ENCODE measurements around the gene KCTD15.
A peak's percentile ranks its signal among the peaks of the same experiment; 100 is the strongest.

KCTD15 gene

GRCh38 chr19:33772102-33772857 is 24.4 kb upstream of the KCTD15 start:
- no peak for DNase-seq

GRCh38 chr19:33772858-33773180 is 23.9 kb upstream of the KCTD15 start:
- DNase-seq = no peak

- DNase-seq = no peak
Observed at GRCh38 chr19:33773704-33774624, 22.7 kb upstream of the KCTD15 start.

GRCh38 chr19:33774751-33775150 is 21.9 kb upstream of the KCTD15 start:
- no peak for DNase-seq

- DNase-seq = no peak
Observed at GRCh38 chr19:33775731-33776487, 20.8 kb upstream of the KCTD15 start.

- DNase-seq = no peak
Observed at GRCh38 chr19:33777351-33777750, 19.3 kb upstream of the KCTD15 start.

GRCh38 chr19:33777753-33778088 is 18.9 kb upstream of the KCTD15 start:
- no peak for DNase-seq

- peak; percentile 68 to 81 (median 73) for DNase-seq
Observed at GRCh38 chr19:33778089-33778791, 18.4 kb upstream of the KCTD15 start.

- DNase-seq = no peak
Observed at GRCh38 chr19:33779849-33780248, 16.8 kb upstream of the KCTD15 start.

GRCh38 chr19:33780251-33780650 is 16.4 kb upstream of the KCTD15 start:
- DNase-seq = no peak

GRCh38 chr19:33780746-33781145 is 15.9 kb upstream of the KCTD15 start:
- no peak for DNase-seq

- DNase-seq = no peak
Observed at GRCh38 chr19:33781415-33781935, 15.2 kb upstream of the KCTD15 start.

GRCh38 chr19:33781996-33782395 is 14.7 kb upstream of the KCTD15 start:
- no peak for DNase-seq

GRCh38 chr19:33784432-33784831 is 12.2 kb upstream of the KCTD15 start:
- DNase-seq = no peak

GRCh38 chr19:33785795-33786194 is 10.9 kb upstream of the KCTD15 start:
- no peak for DNase-seq

GRCh38 chr19:33788676-33789075 is 8.0 kb upstream of the KCTD15 start:
- DNase-seq = no peak

GRCh38 chr19:33789344-33789743 is 7.3 kb upstream of the KCTD15 start:
- DNase-seq = no peak

GRCh38 chr19:33794683-33795369 is 1.8 kb upstream of the KCTD15 start:
- no peak for DNase-seq

- no peak for DNase-seq
Observed at GRCh38 chr19:33795370-33796163, 1.1 kb upstream of the KCTD15 start.

GRCh38 chr19:33797802-33798671 is 1.4 kb downstream of the KCTD15 start:
- no peak for DNase-seq

Measured in activated CD4-positive, CD25-positive, alpha-beta regulatory T cell (primary cell).